ENCODE measurements around the gene SH3RF3.
"Not testable (repeated sequence)": the region's sequence is repeated elsewhere in the genome, so short reads cannot be mapped to it uniquely, and the experiment has no call there.

The SH3RF3 gene

GRCh38 chr2:109128616-109129355, at the start of gene SH3RF3:
SH3RF3 (plus strand) TSS chr2:109129205.
- no peak for DNase-seq

DNA sequence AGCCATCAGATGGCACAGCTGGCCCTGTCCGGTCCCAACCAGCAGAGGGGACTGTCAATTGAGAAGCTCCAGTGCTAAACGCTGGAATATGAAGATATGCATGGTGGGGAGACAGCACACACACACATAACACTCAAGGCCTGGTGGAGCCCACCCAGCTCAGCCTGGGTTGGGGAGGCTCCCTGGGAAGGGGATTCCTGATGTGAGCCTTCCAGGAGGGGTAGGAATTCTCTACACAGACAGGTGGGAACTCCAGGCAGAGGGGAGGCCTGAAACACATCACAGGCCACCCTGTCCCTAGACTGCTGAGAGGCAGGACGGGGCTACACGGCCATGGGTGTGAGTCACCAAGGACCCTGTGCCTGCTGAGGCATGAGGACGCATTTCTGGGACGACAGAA, 49.4 kb upstream of the SH3RF3 start:
- DNase-seq = no peak

GRCh38 chr2:109080109-109080508, 48.9 kb upstream of the SH3RF3 start:
- DNase-seq = no peak

GRCh38 chr2:109080757-109081156, 48.2 kb upstream of the SH3RF3 start:
- DNase-seq = no peak

DNA sequence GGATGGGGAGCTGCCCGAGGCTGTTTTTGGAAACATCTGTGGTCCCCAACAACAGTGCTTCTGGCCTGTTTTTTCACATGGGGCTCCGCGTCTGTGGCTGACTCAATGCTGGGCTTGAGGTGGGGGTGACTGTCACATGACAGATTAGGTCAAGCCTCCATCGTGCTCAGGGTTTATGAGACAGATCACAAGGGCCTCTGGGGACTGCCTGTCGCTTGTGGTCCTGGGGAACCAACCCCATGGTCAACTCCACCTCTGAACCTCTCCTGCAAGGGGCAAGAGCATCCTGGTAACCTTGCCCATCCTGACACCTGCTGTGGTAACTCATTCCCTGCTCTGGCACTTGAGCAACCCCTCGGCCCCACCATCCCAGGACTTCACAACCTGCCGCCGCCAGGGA, 47.6 kb upstream of the SH3RF3 start:
- DNase-seq = no peak

GRCh38 chr2:109083771-109084170, 45.2 kb upstream of the SH3RF3 start:
- DNase-seq = no peak

DNA sequence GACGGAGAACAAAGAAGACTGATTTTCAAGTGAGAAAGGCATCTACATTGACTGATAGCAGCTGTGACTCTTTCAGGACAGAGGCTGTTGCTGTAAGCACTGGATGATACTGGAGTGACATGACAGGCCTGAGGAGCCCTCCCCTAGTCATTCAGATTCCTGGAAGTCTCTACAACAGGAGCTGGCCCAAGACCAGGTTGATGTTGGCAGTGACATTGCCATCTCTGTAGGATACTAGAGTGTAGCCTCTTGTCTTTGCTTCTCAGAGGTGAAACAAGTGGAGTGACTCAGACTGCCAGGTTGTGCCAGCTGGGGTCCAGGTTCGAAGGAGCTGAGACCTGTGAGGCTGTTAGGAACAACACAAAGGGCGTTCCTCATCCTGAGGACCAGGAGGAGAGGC, 44.7 kb upstream of the SH3RF3 start:
- DNase-seq = no peak

GRCh38 chr2:109085912-109086742, 42.9 kb upstream of the SH3RF3 start:
- DNase-seq = no peak

DNA sequence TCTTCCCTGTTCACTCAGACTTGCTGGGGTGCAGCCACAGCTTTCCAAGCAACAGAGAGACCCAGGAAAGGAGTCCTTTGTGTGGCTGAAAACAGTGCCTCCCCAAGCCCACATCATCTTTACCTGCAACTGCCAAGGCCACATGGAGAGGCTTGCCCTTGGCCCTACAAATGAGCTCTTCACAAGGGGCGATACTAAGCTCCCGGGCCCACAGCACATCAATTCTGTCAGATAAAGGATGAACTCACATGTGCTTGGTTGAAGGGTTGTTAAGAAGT, 42.3 kb upstream of the SH3RF3 start:
- no peak for DNase-seq

DNA sequence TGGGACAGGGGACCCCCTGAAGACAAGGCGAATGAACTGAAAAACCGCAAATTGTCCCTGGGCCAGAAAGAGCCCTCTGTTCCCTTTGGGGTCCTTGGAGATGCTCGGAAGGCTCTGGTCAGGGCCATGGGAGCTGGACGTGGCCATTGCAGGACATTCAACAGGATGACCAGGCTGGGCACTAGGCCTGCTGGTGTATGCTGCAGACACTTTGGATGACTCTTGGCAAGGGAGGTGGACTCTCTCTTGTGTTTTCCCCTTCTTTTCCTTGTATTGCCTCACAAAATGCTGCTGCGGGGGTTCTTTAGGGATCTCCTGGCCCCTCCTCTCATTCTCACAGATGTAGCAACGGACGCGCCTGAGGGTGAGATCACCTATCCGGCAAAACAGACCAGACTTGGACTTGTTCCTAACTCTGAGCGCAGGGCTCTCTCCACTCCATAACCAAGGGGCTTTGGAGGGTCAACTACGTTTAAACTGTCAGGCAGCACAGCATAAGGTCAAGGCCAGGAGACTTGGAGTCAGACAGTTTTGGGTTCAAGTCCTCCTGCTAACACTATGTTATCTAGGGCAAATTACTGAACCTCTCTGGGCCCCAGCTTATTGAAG, 41.8 kb upstream of the SH3RF3 start:
- DNase-seq = no peak

- DNase-seq = no peak
Observed at GRCh38 chr2:109089602-109090300, 39.3 kb upstream of the SH3RF3 start.

- no peak for DNase-seq
Observed at GRCh38 chr2:109091526-109091925, 37.5 kb upstream of the SH3RF3 start.

GRCh38 chr2:109094144-109094543, 34.9 kb upstream of the SH3RF3 start:
- no peak for DNase-seq

- DNase-seq = no peak
Observed at GRCh38 chr2:109098251-109098920, 30.6 kb upstream of the SH3RF3 start.

- DNase-seq = no peak
Observed at GRCh38 chr2:109098921-109099273, 30.1 kb upstream of the SH3RF3 start.

GRCh38 chr2:109102588-109103233, 26.3 kb upstream of the SH3RF3 start:
- no peak for DNase-seq

GRCh38 chr2:109105113-109105512, 23.9 kb upstream of the SH3RF3 start:
- no peak for DNase-seq

GRCh38 chr2:109108740-109109139, 20.3 kb upstream of the SH3RF3 start:
- DNase-seq = no peak

DNA sequence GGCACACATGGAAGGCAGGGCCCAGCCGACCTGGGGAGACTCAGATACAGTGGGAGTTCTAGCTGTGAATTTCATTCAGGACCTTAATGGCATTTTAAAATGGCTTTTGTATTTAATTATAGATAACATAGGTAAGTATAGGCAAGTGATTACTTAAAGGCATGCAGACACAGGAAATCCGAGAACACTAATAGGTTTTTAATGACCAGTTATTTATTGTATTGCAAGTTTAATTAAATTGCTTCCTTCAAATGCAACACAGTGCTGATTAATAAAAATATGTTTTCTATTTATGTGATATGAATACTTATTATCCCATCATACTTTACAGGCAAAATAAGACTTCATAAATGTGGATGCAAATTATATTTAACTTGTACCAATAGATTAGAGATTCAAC, 19.7 kb upstream of the SH3RF3 start:
- no peak for DNase-seq

GRCh38 chr2:109110170-109110569, 18.8 kb upstream of the SH3RF3 start:
- DNase-seq = no peak

- DNase-seq = not testable (repeated sequence)
Observed at GRCh38 chr2:109117181-109117580, 11.8 kb upstream of the SH3RF3 start.

GRCh38 chr2:109117780-109118179, 11.2 kb upstream of the SH3RF3 start:
- no peak for DNase-seq

DNA sequence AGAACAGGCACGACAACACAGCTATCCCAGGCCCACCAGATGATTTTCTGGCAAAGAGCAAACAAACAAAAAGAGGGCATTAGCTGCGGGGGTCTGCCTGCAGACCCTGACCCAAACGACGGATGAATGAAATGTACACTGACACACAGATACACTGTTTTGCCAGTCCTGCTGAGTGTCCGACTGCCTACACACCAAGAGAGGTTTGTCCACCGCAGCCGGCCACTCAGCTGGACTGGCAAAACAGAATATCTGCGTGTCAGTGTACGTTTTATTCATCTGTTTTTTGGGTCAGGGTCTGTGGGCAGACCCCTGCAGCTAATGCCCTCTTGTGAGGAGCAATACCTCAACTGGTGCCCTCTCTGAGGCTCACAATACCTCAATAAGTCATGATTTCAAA, 10.7 kb upstream of the SH3RF3 start:
- no peak for DNase-seq

Data from NK-92 treated with Interleukin-12 subunit alpha and Interleukin-12 subunit beta, amount 100 ng/mL, for 24 hours (cell line).